Keratinocyte (primary cell): Measurements from ENCODE around the gene LSM4. TPM values are rescaled to one million over a fixed set of nuclear protein-coding genes. Genes with fewer than 3 reads are reported as not detected.

Experiments
- DNase-seq: peaks from one replicate; pipeline ENCODE4 v3.0.0-alpha.2; 2011; ENCODE audit warnings: low read depth, missing footprints, low spot score
- FAIRE-seq: peaks from 2 replicates; lab custom pipeline; 2011; peaks lifted over from hg19 to GRCh38; lab: Jason Lieb, UNC
- H2AFZ ChIP-seq: 2 replicates; pipeline ENCODE4 v1.6.0; 2012; ENCODE audit warnings: low read length, control low read depth, inconsistent platforms; ENCODE audit not compliant: control insufficient read depth
- H3K27ac ChIP-seq: 2 replicates; pipeline ENCODE4 v1.5.1; 2011; ENCODE audit warnings: low read length; ENCODE audit not compliant: control insufficient read depth, insufficient read depth
- H3K27me3 ChIP-seq: 3 replicates; pipeline ENCODE4 v1.6.0; 2011; ENCODE audit warnings: low read length; ENCODE audit not compliant: control insufficient read depth, insufficient read depth; ENCODE audit errors: extremely low read depth
- H3K36me3 ChIP-seq, 2 experiments: 2 replicates in 1 of 2; 3 replicates in 1 of 2; pipeline ENCODE4 v1.5.1; 2011; ENCODE audit warnings: low read length in 2 of 2, mild to moderate bottlenecking in 1 of 2; ENCODE audit not compliant: control insufficient read depth in 2 of 2, insufficient read depth in 2 of 2; ENCODE audit errors: extremely low read depth in 1 of 2
- H3K4me1 ChIP-seq: 3 replicates; pipeline ENCODE4 v1.5.1; 2011; ENCODE audit warnings: low read length; ENCODE audit not compliant: control insufficient read depth, insufficient read depth; ENCODE audit errors: extremely low read depth
- H3K4me2 ChIP-seq: 3 replicates; pipeline ENCODE4 v1.6.0; 2011; ENCODE audit warnings: low read depth, low read length; ENCODE audit not compliant: control insufficient read depth, insufficient read depth; ENCODE audit errors: extremely low read depth
- H3K4me3 ChIP-seq, 3 experiments: fragments of 200-600 bp in 1 of 3; sonication (generic) in 1 of 3; 2 replicates in 2 of 3; 3 replicates in 1 of 3; pipeline ENCODE4 v1.5.1; 2011 to 2016; ENCODE audit warnings: low read length in 3 of 3, mild to moderate bottlenecking in 3 of 3, control low read depth in 2 of 3, inconsistent platforms in 1 of 3, low read depth in 1 of 3, mixed read lengths in 1 of 3, mixed run types in 1 of 3, moderate library complexity in 1 of 3; ENCODE audit not compliant: control insufficient read depth in 2 of 3, insufficient read depth in 2 of 3; ENCODE audit errors: extremely low read depth in 1 of 3
- H3K79me2 ChIP-seq: 2 replicates; pipeline ENCODE4 v1.6.0; 2012; ENCODE audit warnings: low read length; ENCODE audit not compliant: control insufficient read depth, insufficient read depth
- H3K9ac ChIP-seq: 3 replicates; pipeline ENCODE4 v1.6.0; 2011; ENCODE audit warnings: low read length; ENCODE audit not compliant: control insufficient read depth, insufficient read depth; ENCODE audit errors: extremely low read depth
- H3K9me1 ChIP-seq: 3 replicates; pipeline ENCODE4 v1.6.0; 2011; ENCODE audit warnings: low read length; ENCODE audit not compliant: control insufficient read depth, insufficient read depth; ENCODE audit errors: extremely low read depth
- H3K9me3 ChIP-seq: 2 replicates; pipeline ENCODE4 v1.5.1; 2012; ENCODE audit warnings: low read depth, low read length; ENCODE audit not compliant: control insufficient read depth
- H4K20me1 ChIP-seq: 3 replicates; pipeline ENCODE4 v1.6.0; 2011; ENCODE audit warnings: low read length; ENCODE audit not compliant: control insufficient read depth, insufficient read depth; ENCODE audit errors: extremely low read depth
- EZH2 ChIP-seq: IDR thresholded peaks from one replicate; pipeline ENCODE4 v1.6.1; 2012; ENCODE audit warnings: inconsistent platforms, mild to moderate bottlenecking, low read length, moderate library complexity
- dilution Hi-C: fragments of 300-500 bp; cut with MboI; formaldehyde crosslinking; loops from one replicate; pipeline ENCODE4 v1.7.0; 2020; ENCODE audit warnings: low sequenced_read_pairs; ENCODE audit not compliant: extremely low pct_ligation_motif_present
- polyA plus RNA-seq, 5 experiments: library from polyadenylated mRNA; depleted of rRNA in 3 of 5; stranded (reverse) in 3 of 5; stranded (forward) in 1 of 5; unstranded in 1 of 5; fragments of >200 nt; gene quantifications; 1 replicate in 1 of 5; 2 replicates in 3 of 5; 3 replicates in 1 of 5; pipeline versions ENCODE4 v1.2.1 to v1.2.3, GENCODE V29; 2011 to 2012; ENCODE audit warnings: missing spikeins in 2 of 5, low read depth in 1 of 5, low replicate concordance in 1 of 5
- TF ChIP-seq, protein P1 (sequence below), 3 experiments: IDR thresholded peaks in 1 of 3; conservative IDR thresholded peaks in 1 of 3; optimal IDR thresholded peaks in 1 of 3; 2 replicates in 2 of 3; 3 replicates in 1 of 3; pipeline versions ENCODE3 to v1.5.1; 2011; ENCODE audit warnings: low read length in 3 of 3, mild to moderate bottlenecking in 3 of 3, moderate library complexity in 2 of 3, control low read depth in 1 of 3, inconsistent platforms in 1 of 3; ENCODE audit not compliant: insufficient read depth in 2 of 3; ENCODE audit errors: extremely low read depth in 1 of 3

The LSM4 gene
- polyA plus RNA-seq, 1 donor (not counting 4 experiments of a cell fraction or from before 2014, with no cell fraction given), result 162 TPM

GRCh38 chr19:18317961-18318800 is 4.7 kb downstream of the LSM4 start:
- Histone ChIP-seq H3K9ac (no peak overlapping the region), H3K79me2 (peaks cover 48% of the 10 kb centered on the region)
- no peak for FAIRE-seq

GRCh38 chr19:18313398-18313797 is 9.5 kb downstream of the LSM4 start:
- Histone ChIP-seq H3K27me3 (no peaks in the 10 kb centered on the region), H3K9me3 (no peaks in the 10 kb centered on the region), H3K4me3 (no peak overlapping the region), H3K9me1 (no peaks in the 10 kb centered on the region), H3K4me1 (no peaks in the 10 kb centered on the region), H3K4me2 (no peak overlapping the region), H2AFZ (no peak overlapping the region), H4K20me1 (no peaks in the 10 kb centered on the region), H3K9ac (no peak overlapping the region), H3K36me3 (peaks cover 26 to 35% of the 10 kb centered on the region in 2 experiments), H3K27ac (no peak overlapping the region), H3K79me2 (peaks cover 11% of the 10 kb centered on the region)
- dilution Hi-C loops, result no loop called here
- DNase-seq, result no peak
- FAIRE-seq, result no peak
- no peak for TF ChIP-seq EZH2
- TF ChIP-seq, protein P1, sequence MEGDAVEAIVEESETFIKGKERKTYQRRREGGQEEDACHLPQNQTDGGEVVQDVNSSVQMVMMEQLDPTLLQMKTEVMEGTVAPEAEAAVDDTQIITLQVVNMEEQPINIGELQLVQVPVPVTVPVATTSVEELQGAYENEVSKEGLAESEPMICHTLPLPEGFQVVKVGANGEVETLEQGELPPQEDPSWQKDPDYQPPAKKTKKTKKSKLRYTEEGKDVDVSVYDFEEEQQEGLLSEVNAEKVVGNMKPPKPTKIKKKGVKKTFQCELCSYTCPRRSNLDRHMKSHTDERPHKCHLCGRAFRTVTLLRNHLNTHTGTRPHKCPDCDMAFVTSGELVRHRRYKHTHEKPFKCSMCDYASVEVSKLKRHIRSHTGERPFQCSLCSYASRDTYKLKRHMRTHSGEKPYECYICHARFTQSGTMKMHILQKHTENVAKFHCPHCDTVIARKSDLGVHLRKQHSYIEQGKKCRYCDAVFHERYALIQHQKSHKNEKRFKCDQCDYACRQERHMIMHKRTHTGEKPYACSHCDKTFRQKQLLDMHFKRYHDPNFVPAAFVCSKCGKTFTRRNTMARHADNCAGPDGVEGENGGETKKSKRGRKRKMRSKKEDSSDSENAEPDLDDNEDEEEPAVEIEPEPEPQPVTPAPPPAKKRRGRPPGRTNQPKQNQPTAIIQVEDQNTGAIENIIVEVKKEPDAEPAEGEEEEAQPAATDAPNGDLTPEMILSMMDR (optimal IDR thresholded peaks at IDR 0.05 in 1 of 3, IDR thresholded peaks at IDR 0.05 in 1 of 3, conservative IDR thresholded peaks at IDR 0.05 in 1 of 3; ENCODE audit: extremely low read depth in 1 of 3, insufficient read depth in 2 of 3, low read length in 3 of 3), result no peak

More at GRCh38 chr19:18317961-18318800, 4.7 kb downstream of the LSM4 start:
- no peaks in the 10 kb centered on the region for H3K27me3 ChIP-seq
- no peaks in the 10 kb centered on the region for H4K20me1 ChIP-seq
- H3K4me1 ChIP-seq, result peaks cover 9% of the 10 kb centered on the region
- H3K27ac ChIP-seq, result no peak overlapping the region
- no peak for DNase-seq
- H2AFZ ChIP-seq, result no peak overlapping the region
- TF ChIP-seq, protein P1 (optimal IDR thresholded peaks at IDR 0.05 in 1 of 3, IDR thresholded peaks at IDR 0.05 in 1 of 3, conservative IDR thresholded peaks at IDR 0.05 in 1 of 3; ENCODE audit: extremely low read depth in 1 of 3, insufficient read depth in 2 of 3, low read length in 3 of 3), result no peak
- no peak for TF ChIP-seq EZH2
- H3K36me3 ChIP-seq, result peaks cover 9 to 16% of the 10 kb centered on the region in 2 experiments
- H3K9me1 ChIP-seq, result no peaks in the 10 kb centered on the region
- no peak overlapping the region for H3K4me2 ChIP-seq
- no peaks in the 10 kb centered on the region for H3K9me3 ChIP-seq
- no peak overlapping the region for H3K4me3 ChIP-seq
- dilution Hi-C loops, result no loop called here
